NCI-H2029 treated with DMSO at 0.1 percent for 48 hours (cell line): ENCODE measurements around the gene MAP3K15.

Experiments used
- DNase-seq: peaks from one replicate; lab custom pipeline; 2025; lab: John Stamatoyannopoulos, UW

Gene MAP3K15

DNA sequence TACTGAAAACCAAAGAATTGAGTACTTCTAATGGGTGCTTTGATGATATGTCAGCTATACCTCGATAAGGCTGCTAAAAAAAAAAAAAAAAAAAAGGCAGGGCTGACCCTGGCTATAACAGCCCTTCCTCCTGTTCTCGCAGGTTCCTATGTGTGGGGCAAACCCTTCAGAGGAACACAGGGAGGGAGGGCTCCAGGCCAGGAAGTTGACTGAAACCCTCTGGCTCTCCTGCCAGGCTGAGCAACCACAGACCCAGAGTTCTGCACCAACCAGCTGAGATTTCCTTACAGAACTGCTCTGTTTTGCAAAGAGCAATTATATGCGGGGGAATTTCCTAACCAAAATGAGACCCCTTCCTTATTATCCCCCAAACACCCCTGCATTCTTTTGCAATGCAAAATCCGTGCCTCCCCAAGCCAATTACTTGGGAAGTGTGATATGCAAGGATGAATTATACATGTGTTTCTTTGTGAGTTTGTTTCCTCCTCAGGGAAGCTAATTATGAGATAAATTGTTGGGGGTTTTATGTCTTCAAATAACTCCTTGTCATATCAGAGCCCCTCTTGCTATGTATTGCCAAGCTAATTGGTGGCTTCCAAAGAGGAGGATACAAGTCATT is 126.0 kb downstream of the MAP3K15 start:
- no peak for DNase-seq

DNA sequence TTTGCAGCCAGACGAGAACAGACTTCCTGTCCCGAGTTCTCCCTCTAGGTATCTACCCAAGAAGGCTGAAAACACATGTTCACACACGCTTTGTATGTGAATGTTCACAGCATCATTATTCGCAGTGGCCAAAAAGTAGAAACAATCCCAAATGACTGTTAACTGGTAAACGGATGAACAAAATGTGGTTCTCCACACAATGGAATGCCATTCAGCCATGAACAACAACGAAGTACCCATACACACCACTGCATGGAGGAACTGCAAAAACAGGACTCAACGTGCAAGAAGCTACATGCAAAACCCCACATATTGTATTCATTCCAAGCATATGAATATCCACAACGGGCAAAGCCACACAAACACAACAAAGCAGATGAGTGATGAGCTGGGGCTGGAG is 126.6 kb downstream of the MAP3K15 start:
- DNase-seq, result no peak

DNA sequence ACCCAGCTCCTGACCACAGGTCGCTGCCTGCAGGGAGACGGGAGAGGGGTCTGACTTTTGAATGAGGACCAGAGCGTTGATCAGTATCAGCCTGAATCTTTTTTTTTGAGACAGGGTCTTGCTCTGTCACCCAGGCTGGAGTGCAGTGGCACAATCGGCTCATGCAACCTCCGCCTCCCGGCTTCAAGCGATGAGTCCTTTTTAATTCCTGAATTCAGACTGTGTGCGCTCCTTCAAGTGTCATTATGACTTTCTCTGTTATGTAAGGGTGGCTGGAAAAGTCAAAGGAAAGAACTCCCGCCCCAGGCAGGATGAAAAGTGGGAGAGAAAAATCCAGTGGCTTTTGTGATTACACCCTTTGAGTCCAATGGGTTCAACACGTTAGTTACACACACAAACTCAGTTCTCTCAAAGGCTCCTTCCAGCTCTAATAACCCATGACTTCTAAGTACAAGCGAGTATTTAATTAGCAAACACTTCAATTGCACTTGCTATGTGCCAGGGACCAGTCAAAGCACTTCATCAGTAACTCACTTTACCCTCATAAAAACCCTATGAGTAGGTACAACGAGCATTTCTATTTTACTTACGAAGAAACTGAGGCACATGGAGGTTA is 127.1 kb downstream of the MAP3K15 start:
- DNase-seq, result no peak

- DNase-seq, result no peak
Measured at GRCh38 chrX:19386679-19387078, 128.6 kb downstream of the MAP3K15 start.

- DNase-seq, result no peak
Measured at GRCh38 chrX:19382555-19383145, 132.7 kb downstream of the MAP3K15 start.

GRCh38 chrX:19381326-19381725 is 134.0 kb downstream of the MAP3K15 start:
- no peak for DNase-seq

DNA sequence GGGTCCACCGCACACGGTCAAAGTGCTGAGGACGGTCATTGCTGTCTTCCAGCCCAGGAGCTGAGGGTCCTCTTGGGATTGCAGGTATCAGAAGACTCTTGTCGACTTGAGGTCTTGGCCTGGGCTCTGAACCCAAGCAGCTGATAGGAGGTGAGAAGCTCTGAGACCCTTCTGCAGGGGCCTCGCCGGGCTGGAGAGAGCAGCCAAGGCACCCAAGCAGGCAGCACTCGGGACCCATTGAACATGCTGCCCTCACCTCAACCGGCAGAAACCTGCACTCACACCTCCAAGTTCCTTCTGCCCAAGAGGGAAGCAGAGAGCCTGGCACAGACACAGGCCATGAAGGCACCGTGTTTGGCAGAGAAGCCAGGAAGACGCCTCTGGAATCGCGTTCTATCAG is 137.5 kb downstream of the MAP3K15 start:
- no peak for DNase-seq

DNA sequence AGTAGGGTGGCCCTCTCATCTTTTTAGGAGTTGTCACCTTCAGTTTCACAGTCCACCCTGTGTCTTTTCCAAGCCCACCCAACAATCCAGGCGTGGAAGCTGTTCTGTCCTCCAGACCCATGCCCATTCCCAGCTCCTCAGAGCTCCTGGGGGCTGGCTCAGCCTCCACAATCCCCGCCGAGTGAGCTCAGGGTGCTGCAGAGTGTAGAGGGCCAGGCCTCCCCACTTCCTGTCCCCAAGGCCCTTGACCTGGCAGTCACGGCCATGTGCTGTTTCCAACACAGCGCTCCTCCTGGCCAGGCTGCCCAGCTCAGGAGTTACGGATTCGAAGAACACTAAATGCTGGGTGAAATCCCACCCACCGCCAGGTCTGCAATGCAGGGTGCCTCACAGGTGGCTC is 139.8 kb downstream of the MAP3K15 start:
- DNase-seq, result no peak

GRCh38 chrX:19373351-19373891 is 141.9 kb downstream of the MAP3K15 start:
- no peak for DNase-seq

DNA sequence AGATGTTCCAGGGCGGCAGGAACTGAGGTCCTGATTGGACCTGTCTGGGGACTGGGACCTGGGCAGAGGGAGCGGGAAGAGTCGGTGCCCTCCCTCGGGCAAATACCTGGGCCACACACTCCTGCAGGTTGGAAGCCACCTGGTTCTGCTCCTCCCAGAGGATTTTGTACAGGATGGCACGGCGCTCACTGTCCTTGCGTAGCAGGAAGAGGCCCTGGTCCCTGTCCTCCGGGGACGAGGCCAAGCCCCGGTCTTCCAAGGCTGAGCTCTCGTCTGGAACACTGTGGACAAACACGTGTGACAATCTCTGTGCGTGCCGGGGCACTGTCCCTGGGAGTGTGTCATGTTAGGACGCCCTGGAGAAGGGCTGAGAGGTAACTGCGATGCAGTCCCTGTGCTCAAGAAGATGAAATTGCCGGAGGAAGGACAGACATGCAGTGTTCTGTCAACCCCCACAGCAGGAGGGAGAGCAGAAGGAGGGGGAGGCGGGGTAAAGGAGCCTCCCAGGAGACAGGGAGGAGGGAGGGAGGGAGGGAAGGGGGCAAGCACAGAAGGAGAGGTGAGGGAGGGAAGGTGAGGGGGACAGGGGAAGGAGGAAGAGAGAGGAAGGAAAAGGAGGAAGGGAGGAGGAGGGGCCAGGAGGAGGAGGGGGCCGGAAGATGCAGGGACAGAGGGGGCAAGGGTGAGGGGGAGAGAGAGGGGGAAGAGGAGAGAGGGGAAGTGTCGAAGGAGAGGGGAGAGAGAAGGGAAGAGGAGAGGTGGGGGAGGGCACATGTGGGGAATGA is 142.6 kb downstream of the MAP3K15 start:
- no peak for DNase-seq

DNA sequence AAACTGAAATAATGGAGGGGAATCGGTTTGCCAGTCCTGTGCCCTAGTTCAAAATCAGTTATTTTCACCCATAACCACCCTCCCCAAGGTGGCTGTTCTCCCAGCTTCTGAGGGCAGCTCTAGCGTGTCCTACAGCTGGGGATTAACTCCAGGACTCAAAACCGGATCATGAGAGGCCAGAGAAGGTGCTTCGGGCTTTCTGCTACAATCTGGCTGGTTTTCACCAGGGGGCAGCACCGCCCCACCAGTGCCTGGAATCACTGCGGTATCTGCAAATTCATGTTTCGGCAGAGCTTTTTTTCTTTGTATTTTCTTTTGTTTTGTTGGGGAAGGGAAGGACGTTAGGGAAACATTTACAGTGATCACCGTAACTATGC is 143.2 kb downstream of the MAP3K15 start:
- no peak for DNase-seq

GRCh38 chrX:19370061-19370460 is 145.2 kb downstream of the MAP3K15 start:
- no peak for DNase-seq

GRCh38 chrX:19368576-19368975 is 146.7 kb downstream of the MAP3K15 start:
- DNase-seq, result no peak

DNA sequence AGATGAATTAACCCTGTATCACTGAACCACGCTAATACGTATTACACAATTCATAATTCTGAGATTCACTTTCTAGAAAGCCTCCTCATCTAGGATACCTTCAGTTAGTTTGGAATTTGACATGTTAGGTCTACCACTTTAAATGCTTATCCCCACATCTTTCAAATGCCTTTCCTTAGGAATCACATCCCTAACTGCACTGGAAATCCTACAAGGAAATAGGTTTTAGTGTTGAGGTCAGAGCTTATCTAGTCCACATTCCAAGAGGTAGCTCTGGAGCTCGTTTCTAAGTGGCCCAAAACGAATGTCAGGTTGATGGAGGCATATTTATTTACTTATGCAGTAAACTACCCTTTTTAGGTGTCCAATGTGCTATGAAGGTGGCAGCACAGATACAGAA is 153.6 kb downstream of the MAP3K15 start:
- DNase-seq, result no peak

GRCh38 chrX:19360903-19361302 is 154.4 kb downstream of the MAP3K15 start:
- no peak for DNase-seq

DNA sequence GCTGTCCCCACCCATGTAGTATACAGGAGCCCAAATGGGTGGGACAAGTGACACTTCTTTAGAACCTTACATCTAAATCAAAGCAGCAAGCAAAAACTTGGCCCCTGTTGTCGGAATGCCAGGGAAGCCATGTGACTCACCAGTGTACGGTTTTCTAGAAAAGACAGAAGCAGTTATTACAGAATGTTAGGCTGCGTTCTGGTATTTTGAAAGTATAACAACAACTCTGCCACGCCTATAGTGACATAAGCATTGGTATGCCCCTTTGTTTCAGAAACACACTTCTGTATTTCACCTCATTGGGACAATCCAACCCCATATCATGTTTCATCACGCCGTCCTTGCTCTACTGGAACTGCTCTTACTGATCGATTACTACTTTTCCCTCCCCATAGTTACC is 156.8 kb downstream of the MAP3K15 start:
- DNase-seq, result no peak

DNA sequence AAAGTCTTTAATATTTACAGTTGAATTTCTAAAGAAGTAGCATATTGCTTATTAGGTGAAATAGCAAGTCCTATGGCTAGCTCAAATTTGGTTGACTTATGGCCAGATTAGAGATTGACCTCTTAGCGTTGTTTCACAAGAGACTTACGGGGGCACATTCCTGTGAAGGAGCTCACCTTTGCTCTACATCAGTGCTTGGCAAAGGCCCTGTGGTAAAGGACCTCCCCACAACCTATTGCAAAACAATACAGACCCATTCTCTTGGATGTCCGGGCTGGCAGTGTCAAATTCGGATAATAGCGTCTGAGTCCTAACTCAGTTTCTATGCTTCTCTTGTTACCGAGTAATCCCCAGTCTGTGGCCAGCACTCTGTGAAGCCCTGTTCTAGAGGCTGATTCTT is 160.7 kb downstream of the MAP3K15 start:
- DNase-seq, result no peak

GRCh38 chrX:19350941-19351384 is 164.3 kb downstream of the MAP3K15 start:
- DNase-seq, result no peak

DNA sequence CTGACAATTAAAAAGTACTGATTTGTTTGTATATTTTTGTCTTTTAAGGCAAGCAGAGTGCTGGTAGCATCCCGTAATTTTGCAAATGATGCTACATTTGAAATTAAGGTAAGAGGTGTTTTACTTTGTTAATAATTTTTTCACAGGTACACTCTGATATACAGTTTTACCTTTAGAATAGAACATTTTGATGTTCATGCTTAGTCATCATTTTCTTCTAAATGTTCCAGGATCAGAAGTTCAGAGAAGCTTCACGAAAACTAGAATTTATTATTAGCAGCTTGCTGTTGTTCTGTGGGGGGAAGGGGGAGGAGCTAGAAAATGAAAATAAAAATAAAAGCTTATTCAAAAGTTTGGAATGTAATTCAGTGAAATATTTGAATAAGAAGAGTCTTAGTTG is 166.0 kb downstream of the MAP3K15 start:
- DNase-seq, result no peak

DNA sequence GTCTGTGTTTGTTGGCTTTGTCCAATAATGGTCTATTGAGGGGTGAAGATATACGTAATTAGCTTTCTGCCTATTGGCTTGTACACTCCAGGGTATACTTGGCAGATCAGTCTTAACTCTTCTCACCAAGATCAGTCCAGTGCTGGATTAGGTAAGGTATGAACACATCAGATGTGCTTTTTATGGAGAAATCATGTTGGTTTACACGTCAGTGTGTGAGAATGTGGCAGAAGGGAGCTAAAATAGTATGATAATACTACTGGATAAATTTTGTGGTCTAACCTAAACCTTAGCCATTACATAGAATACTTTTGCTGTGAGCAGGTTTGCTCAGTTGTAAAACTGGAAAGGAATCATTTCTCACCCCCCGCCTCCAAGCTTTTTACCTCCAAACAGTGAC is 167.4 kb downstream of the MAP3K15 start:
- DNase-seq, result no peak

DNA sequence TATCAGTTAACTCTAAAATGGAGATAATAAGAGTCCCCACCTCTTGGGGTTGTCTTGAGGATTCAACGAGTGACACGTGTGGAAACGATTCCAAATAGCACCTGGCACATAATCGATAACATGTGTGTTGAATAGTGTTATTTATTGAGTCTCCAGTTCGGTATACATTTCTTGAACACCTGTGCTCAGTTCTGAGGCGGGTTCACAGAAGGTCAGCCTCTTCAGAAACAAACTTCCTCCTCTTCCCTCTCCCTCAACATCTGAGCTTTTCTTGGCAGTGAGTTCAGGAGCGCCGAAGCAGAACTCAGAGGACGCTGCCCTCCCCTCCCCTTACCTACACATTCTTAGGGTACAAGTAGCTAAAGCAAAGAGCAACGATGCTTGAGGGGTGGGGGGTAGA is 170.6 kb downstream of the MAP3K15 start:
- no peak for DNase-seq

GRCh38 chrX:19343535-19344408 is 171.5 kb downstream of the MAP3K15 start, which contains the start of gene PDHA1:
TSS of gene PDHA1 (plus strand) at chrX:19343927. CDS start at chrX:19344038, 111 bp downstream.
- peak; percentile 45 for DNase-seq
